HG03066 (cell line): ENCODE results near the gene WHAMM.
"Not testable (repeated sequence)": the region's sequence is repeated elsewhere in the genome, so short reads cannot be mapped to it uniquely, and the experiment has no call there.

ENCODE experiments used
- ATAC-seq: cut with Tn5 transposase; IDR thresholded peaks from one replicate; pipeline ENCODE4 v1.9.1; 2021; ENCODE audit warnings: low read depth; ENCODE audit not compliant: unreplicated experiment

The WHAMM gene

GRCh38 chr15:82809308-82810060 is at the start of gene WHAMM:
Gene WHAMM (plus strand): TSS chr15:82809628. CDS start chr15:82809727, 99 bp downstream.
- peak; percentile 77 for ATAC-seq

DNA sequence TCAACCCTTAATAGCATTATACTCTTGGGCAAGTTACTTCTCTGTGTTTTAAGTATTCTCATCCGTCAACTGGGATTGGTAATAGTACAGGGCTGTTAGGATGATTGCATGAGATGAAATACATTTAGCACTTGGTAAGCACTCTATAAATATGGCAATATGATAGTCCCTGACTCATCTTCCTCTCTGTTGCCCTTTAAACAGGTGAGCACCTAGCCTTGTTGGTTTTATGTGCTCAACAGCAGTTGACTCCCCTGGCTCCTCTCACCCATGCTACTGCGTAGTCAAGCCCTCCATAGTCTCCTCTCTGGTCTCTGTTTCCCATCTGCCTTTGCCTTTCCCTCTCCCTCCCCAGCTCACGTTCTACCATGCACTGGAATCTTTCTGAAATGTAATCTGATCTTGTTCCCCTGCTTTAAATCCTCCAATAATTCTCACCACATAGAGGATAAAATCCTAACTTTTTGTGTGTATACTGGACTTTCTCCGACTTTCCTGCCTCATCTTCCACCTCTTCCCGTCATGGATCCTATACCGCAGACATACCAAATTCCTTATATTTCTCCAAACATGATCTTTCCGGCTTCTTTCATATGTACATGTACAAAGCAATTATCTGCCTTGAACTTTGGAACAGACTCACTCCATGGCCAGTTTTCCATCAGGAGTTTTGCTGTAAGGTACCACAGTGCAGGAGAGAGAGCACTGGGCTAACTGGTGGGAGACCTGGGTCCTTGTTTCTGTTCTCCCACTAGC is 45.9 kb upstream of the WHAMM start:
- no peak for ATAC-seq

- no peak for ATAC-seq
Observed at GRCh38 chr15:82764117-82764490, 45.3 kb upstream of the WHAMM start.

DNA sequence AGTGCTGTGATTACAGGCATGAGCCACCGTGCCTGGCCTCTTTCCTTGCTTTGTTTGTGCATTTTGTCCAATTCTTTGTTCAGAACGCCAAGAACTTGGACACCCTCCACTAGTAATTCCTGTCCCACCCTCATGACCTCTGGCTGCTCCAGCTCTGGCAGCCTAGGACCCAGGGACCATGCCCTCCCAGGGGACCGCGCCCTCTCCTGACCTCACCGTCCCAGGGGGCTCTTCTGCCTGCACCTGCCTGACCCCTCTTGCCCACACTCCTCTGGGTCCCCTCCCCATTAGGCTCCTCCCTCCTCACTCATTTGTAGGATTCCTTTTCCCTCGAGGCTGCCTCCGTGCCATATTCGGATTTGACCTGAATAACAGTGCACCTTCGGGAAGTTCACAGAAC is 44.7 kb upstream of the WHAMM start:
- ATAC-seq: no peak

GRCh38 chr15:82766201-82766600 is 43.2 kb upstream of the WHAMM start:
- ATAC-seq: not testable (repeated sequence)

GRCh38 chr15:82767163-82767829 is 42.1 kb upstream of the WHAMM start:
- ATAC-seq: no peak

- ATAC-seq: no peak
Observed at GRCh38 chr15:82768414-82769054, 40.9 kb upstream of the WHAMM start.

DNA sequence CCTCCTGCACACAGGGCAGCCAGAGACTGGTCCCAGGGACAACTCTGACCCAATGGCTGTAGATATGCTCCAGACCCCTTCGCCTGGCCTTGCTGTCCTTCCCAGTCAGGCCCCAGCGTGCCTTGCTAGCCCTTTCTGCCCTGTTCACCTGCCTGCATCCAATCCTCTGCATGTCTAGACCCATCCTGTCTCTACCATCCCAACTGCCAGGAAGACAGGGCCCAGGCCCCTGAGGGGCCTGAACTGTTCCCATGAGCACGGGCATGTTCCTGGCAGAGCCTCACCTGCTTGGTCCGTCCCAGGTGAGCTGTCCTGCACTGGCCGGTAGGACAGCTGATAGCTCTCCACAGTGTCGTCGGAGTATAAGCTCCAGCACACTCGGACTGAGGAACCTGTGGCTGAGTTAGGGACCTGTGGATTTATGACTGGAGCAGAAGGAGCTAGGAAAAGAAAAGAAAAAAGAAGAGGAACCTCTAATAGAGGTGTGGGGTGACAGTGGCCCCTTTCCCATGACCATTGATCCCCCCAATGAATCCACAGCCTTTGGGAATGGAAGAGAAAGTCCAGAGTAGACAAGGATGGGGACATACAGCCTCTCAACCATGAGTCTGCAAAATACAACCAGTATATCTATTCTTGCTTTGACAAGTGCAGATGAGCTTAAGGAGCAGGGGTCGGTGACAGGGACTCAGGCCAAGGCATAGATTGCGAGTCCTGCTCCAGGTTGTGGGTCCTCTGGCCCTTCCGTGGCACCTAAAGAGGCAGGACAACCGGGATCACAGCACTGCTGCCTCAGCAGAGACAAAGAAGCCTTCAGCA is 37.4 kb upstream of the WHAMM start:
- ATAC-seq: no peak

DNA sequence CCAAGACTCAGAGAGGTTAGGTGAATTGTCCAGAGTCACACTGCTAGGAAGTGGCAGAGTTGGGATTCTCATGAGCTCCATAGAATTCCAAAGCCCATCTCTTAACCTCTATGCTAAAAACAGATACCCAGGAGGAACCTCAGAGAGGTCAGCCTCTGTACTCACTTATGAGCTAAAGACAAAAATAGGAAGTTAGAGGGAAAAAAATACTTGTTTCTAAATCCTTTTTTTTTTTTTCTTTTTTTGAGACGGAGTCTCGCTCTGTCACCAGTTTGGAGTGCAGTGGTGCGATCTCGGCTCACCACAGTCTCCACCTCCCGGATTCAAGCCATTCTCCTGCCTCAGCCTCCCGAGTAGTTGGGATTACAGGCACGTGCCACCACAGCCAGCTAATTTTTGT is 34.9 kb upstream of the WHAMM start:
- no peak for ATAC-seq

DNA sequence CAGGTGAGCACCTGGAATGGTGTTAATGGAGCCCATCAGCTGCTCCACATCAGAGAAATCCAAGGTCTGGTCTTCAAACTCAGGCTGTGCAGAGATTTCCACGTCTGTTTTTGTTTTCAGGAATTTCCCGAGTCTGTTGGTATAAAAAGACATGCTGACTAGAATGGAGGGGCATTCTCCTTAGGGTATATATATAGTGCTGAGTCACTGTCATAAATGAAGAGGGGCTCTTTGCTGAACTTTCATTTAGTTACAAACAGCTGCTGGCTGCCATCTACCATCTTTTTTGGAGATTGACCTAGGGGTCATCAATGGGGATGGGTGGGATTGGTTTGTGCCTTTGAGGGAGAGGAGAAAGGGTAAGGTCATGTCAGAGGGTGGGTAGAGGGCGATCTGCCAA is 30.7 kb upstream of the WHAMM start:
- no peak for ATAC-seq

GRCh38 chr15:82781349-82781748 is 28.1 kb upstream of the WHAMM start:
- ATAC-seq: no peak

GRCh38 chr15:82788496-82788895 is 20.9 kb upstream of the WHAMM start:
- no peak for ATAC-seq

- no peak for ATAC-seq
Observed at GRCh38 chr15:82789491-82789890, 19.9 kb upstream of the WHAMM start.

DNA sequence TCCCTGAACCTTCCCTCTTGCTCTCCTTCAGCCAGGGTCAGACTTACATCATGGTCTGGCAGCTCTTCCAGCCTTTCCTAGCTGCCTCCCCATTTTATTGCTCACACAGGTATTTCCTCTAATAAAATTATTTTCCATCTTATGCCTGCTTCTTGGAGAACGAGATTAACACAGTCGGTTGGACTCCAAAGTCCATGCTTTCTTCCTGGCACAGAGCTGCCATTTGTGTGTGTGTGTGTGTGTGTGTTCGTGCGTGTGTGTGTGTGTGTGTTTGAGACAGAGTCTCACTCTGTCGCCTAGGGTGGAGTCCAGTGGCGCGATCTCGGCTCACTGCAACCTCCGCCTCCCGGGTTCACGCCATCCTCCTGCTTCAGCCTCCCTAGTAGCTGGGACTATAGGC is 19.1 kb upstream of the WHAMM start:
- no peak for ATAC-seq

DNA sequence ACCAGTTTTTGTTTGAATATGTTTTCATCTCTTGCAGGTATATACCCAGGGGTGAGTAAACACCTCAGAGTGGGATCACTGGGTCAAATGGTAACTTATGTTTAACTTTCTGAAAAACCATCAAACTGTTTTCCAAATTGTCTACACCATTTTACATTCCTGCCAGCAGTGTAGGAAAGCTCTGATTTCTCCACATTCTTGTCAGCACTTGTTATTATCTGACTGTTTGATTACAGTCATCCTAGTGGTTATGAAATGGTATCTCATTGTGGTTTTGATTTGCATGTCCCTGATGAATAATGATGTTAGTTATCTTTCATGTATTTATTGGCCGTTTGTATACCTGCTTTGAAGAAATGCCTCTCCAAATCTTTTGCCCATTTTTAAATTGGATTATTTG is 17.4 kb upstream of the WHAMM start:
- no peak for ATAC-seq

GRCh38 chr15:82793737-82794136 is 15.7 kb upstream of the WHAMM start:
- ATAC-seq: no peak

DNA sequence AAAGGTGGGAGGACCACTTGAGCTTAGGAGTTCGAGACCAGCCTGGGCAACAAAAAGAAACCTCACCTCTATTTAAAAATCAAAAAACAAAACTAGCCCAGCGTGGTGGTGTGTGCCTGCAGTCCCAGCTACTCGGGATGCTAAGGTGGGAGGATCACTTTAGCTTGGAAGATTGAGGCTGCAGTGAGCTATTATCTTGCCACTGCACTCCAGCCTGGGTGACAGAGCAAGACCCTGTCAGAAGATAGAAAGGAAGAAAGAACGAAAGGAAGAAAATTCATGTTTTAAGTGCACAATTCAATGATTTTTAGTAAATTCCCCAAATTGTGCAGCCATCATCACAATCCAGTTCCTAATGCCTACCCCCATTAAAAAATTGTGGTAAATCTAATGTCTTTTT is 11.3 kb upstream of the WHAMM start:
- ATAC-seq: no peak

- ATAC-seq: no peak
Observed at GRCh38 chr15:82798531-82799166, 10.8 kb upstream of the WHAMM start.

DNA sequence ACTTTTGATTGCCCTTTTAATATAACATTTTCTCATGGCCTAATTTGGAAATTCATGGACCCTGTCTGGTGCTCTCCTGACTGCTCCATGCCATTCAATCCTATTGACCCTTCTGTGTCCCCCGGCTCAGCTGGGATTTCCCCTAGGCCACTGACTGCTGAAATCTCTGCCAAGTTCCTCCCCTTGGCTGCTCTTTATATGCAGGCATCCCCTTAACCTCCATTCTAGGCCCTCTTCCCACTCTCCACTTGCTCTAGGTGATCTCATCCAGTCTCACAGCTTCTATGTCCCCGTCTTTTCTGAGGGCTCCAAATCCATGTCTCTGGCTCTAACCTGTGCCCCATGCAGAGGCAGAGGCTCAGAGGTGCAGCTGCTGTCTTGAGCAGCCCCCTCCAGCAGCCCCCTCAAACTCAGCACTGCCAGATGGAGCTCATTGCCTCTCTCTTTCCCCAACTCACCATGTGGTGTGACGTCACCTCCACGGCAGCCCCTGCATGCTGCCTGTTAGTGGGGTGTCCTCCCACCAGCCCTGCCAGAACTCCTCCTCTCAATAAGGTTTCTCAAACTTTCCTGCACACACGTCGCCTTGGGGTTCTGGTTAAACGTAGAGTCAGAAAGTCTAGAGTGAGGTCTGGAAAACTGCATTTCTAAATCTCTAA is 10.1 kb upstream of the WHAMM start:
- ATAC-seq: no peak
